G401 (cell line): ENCODE results near the gene LITAFD. TPM values are rescaled to one million over a fixed set of nuclear protein-coding genes. Genes with fewer than 3 reads are reported as not detected.

ENCODE experiments used
- DNase-seq: peaks from one replicate; pipeline ENCODE4 v3.0.0-alpha.2; 2015; ENCODE audit warnings: low spot score
- in situ Hi-C: cut with HindIII; loops from 2 replicates; pipeline ENCODE4 v1.10.0; 2016; ENCODE audit warnings: low sequenced_read_pairs, mixed read lengths
- total RNA-seq: library from RNA; depleted of rRNA; stranded (reverse); fragments of >200 nt; shearing (Covaris generic); gene quantifications from 2 replicates; pipeline ENCODE4 v1.2.3, GENCODE V29; 2014

The LITAFD gene
- total RNA-seq, 1 experiment from 2014 or later = not detected

- in situ Hi-C loops = no loop called here
- DNase-seq = no peak
Measured at GRCh38 chr16:8888951-8889892, 7.1 kb downstream of the LITAFD start.

GRCh38 chr16:8889893-8890548 lies 7.9 kb downstream of the LITAFD start:
- in situ Hi-C loops = no loop called here
- no peak for DNase-seq

GRCh38 chr16:8890549-8890921 lies 8.4 kb downstream of the LITAFD start:
- no peak for DNase-seq
- in situ Hi-C loops = no loop called here

- no peak for DNase-seq
- in situ Hi-C loops = no loop called here
Measured at GRCh38 chr16:8892101-8892575, 10.0 kb downstream of the LITAFD start.

GRCh38 chr16:8893426-8893825 lies 11.3 kb downstream of the LITAFD start:
- in situ Hi-C loops = no loop called here
- DNase-seq = no peak

GRCh38 chr16:8893976-8894690 lies 12.0 kb downstream of the LITAFD start:
- in situ Hi-C loops = no loop called here

GRCh38 chr16:8894736-8895334 lies 12.7 kb downstream of the LITAFD start:
- in situ Hi-C loops = no loop called here
- no peak for DNase-seq

More at GRCh38 chr16:8893976-8894690, 12.0 kb downstream of the LITAFD start:
- DNase-seq = no peak

- in situ Hi-C loops = no loop called here
- DNase-seq = no peak
Measured at GRCh38 chr16:8898660-8899318, 16.6 kb downstream of the LITAFD start.

GRCh38 chr16:8899709-8900317 lies 17.7 kb downstream of the LITAFD start:
- no peak for DNase-seq
- in situ Hi-C loops = no loop called here

GRCh38 chr16:8900343-8900742 lies 18.2 kb downstream of the LITAFD start:
- in situ Hi-C loops = no loop called here
- no peak for DNase-seq

- in situ Hi-C loops = no loop called here
- DNase-seq = no peak
Measured at GRCh38 chr16:8901320-8901861, 19.2 kb downstream of the LITAFD start.

- no peak for DNase-seq
- in situ Hi-C loops = no loop called here
Measured at GRCh38 chr16:8903004-8903403, 20.9 kb downstream of the LITAFD start.

GRCh38 chr16:8904018-8904430 lies 21.9 kb downstream of the LITAFD start:
- DNase-seq = no peak
- in situ Hi-C loops = no loop called here

GRCh38 chr16:8905168-8905762 lies 23.1 kb downstream of the LITAFD start:
- DNase-seq = no peak
- in situ Hi-C loops = no loop called here

GRCh38 chr16:8905795-8906591 lies 23.8 kb downstream of the LITAFD start:
- no peak for DNase-seq
- in situ Hi-C loops = no loop called here

- in situ Hi-C loops = no loop called here
- DNase-seq = no peak
Measured at GRCh38 chr16:8907096-8907495, 24.9 kb downstream of the LITAFD start.

GRCh38 chr16:8908810-8909468 lies 26.8 kb downstream of the LITAFD start:
- DNase-seq = no peak
- in situ Hi-C loops = no loop called here
